T follicular helper cell (primary cell): Measurements from ENCODE around the gene TCP11L1.
"Not testable (repeated sequence)": the region's sequence is repeated elsewhere in the genome, so short reads cannot be mapped to it uniquely, and the experiment has no call there.

ENCODE experiments used
- DNase-seq: peaks from one replicate; pipeline ENCODE4 v3.0.0-alpha.2; 2020; ENCODE audit warnings: low read depth

TCP11L1 gene

DNA sequence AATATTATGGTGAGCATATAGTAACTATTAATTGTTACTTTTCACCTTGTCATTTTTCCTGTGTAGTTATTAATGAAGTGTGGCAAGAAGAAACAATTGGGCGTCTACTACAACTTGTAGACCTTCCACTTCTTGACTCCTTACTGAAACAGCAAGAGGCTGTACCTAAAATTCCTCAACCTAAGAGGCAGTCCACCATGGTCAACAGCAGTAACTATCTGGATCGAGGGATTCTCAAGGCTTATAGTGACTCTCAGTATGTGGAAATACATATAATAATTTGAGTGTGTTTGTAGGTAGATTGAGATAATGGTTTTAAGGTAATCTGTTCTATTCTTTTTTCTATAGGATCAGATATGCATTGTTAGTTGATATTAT is 10.8 kb upstream of the TCP11L1 start:
- DNase-seq = no peak

DNA sequence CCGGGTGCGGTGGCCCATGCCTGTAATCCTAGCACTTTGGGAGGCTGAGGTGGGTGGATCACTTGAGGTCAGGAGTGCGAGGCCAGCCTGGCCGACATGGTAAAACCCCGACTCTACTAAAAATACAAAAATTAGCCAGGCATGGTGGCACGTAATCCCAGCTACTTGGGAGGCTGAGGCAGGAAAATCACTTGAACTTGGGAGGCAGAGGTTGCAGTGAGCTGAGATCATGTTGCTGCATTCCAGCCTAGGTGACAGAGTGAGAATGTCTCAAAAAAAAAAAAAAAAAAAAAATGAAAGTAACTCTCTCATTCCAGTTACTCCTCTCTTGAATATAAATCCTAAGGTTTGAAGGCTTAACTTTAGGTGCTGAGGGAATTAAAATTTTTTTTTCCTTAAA is 10.2 kb upstream of the TCP11L1 start:
- not testable (repeated sequence) for DNase-seq

DNA sequence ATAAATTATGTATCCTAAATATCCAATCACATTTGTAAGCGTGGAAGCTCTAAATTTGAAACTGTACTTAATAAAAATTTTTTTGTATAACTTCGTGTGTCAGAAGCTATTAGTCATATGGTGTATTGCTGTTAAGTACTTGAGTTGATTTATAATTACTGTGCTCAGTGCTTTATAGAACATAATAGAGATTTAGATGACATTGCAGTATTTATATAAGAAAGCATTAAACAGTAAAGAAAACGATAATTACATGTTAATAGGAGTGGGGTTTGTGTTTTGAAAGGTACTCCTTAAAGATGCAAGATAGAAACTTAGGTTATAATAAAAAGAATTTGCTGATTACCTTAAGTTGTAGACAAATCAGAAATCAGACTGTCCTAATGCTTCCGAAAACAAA is 5.9 kb upstream of the TCP11L1 start:
- DNase-seq = no peak

DNA sequence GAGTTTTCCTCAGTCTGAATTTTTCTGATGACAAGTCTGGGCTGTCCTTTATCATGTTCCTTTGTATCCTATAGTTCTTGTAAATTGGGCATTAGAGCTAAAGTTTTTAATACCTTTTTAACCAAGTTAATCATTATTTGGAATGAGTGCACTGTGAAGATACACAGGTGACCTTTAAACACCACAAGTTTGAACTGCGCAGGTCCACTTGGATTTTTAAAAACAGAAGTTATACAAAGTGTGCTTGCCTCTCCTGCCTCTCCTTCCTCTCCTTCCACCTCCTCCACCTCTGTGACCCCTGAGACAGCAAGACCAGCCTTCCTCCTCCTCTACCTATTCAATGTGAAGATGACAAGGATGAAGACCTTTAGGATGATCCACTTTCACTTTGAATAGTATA is 4.4 kb upstream of the TCP11L1 start:
- no peak for DNase-seq

DNA sequence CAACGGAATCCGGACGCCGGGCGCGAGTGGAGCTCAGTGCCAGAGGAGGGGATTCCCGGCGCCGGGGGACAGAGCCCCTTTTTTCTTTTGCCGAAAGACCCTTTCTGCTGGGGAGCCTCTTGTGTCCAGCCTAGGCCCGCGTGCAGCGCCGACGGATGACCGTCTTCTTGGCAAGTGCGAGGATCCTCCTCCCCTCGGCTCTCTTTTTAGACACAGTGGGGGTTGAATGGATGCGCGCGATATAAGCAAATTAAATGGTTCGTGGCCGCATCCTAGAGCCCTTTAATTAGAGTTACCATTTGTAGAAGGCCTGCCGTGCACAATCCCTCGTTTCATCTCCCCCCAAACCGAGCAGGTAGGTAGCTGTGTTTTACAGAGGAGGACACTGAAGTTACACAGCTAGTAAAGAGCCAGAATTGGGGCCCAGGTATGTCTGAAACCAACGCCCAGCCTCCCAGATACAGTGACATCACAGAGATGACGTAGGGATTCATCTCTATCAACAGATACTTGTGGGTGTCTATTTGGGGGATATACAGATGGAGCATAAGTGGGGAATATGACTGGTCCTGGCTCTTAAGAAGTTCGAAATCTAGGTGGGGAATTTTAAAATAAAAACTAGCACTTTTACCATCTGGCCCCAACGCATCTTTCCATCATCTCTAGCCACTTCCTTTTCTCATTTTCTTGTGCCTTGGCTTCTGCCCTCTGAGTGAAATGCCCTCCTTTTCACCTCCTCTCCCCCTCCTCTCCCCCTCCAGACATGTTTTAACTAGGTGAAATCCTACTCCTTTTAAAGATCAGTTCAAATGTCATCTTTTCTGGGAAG is 875 bp downstream of the TCP11L1 start:
- peak; percentile 31 for DNase-seq

DNA sequence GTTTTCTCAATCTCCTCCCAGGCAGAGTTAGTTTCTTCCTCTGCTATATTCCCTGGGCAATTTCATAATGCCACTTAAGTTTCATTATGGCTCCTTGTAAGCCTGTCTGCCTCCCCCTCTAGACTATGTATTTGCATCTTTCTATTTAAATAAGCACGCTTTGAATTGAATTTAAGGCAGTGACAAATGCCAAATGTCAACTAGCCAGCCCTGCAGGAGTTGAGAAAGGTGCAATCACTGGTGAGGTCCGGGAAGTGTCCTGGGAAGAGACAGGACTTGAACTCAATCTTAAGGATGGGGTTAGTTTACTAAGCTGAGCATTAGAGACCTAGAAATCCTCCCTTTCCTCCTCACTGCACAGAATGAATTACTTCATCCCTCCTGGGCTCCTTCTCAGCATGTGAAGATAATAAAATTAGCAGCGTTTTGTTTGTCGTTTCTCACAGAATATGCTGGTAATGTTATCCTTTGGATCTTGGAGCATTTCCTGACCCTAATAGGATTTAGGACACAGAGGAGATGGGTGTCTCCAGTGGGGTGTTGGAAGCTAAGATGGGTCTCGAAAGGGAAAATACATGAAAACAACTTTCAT is 1.6 kb downstream of the TCP11L1 start:
- DNase-seq = no peak

- DNase-seq = no peak
Observed at GRCh38 chr11:33043221-33043830, 4.0 kb downstream of the TCP11L1 start.

DNA sequence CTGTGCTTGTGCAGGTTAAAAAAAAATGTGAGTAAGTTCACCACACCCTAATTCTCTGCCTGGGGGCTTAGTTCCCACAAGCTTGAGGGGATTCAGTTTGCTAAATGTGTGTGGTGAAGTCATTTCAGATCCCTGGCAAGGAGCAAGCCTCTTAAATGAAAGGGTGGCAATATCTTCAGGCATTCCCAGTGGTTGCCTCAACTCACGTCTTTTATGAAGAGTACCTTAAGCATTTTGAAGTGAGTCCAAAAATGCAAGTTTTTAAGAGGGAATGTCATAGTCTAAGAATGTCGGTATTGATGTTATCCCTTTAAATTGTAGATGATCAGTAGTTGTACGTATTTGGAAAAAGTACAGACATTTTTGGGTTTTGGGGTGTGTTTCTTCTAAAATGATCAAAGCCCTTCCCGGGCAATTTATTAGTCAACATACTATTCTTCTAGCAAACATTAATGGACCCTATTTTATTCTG is 4.9 kb downstream of the TCP11L1 start:
- DNase-seq = no peak

GRCh38 chr11:33045551-33046255 is 6.3 kb downstream of the TCP11L1 start:
- DNase-seq = no peak

DNA sequence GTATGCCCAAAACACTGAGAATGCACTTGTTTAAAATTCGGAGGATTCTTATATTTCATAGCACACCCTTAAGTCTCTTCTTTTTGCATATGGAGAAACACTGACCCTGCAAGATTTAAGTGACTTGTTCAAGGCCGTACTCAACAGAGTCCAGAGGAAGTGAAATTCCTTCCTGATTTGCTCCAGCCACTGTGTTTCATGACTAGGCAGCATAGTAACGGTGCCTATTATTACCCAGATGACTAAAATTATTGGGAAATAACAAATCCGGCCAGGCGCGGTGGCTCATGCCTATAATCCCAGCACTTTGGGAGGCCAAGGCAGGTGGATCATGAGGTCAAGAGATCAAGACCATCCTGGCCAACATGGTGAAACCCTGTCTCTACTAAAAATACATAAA is 9.3 kb downstream of the TCP11L1 start:
- DNase-seq = not testable (repeated sequence)

- DNase-seq = not testable (repeated sequence)
Observed at GRCh38 chr11:33049565-33050408, 10.4 kb downstream of the TCP11L1 start.

GRCh38 chr11:33052231-33052630 is 12.9 kb downstream of the TCP11L1 start:
- DNase-seq = no peak

- DNase-seq = no peak
Observed at GRCh38 chr11:33055375-33055774, 16.0 kb downstream of the TCP11L1 start.

DNA sequence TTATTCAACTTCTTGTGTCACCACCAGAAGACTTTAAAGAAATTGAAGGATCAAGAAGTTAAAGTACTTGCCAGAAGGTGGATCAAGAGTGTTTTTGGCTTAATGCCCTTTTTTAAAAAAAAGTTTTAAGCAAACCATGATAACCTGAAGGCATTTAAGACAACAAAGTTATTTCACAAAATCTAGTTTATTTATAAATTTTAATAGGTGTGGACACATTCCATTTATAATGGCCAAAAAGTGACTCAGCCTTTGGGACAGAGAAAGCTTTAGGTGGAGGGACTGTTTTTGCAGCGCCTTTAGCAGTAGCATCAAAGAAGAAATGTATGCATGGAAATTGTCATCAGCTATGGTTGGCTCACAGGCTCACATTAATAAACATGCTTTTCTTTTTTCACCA is 17.9 kb downstream of the TCP11L1 start:
- no peak for DNase-seq

DNA sequence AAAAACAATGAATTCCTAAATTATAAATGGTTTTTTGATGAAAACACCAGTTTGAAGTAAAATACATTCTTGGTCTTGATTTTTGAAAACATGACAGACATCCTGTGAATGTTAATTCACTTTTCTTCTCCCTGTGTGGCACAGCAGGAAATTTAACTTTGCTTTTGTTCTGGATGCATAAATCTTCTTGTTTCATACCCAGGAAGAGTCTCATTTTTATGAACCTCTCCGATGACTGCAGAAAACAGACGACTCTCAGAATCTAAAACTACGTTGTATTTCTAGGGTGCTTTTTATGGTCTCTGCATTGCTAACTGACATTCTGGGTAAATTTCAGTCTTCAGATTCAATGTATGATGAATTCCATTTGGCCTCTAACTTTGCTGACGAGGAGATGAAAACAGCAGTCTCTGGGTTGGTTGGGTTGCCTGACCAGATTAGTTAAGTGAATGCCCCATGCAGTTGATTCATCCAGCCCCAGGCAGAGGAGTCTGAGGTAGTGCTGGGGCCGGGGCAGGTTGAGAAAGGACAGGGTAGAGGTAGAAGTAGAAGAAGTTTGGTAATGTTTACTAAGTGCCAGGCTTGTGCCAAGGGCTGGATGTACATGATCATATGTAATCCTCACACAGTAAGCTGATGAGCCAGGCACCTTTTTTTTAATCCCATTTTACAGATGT is 20.1 kb downstream of the TCP11L1 start:
- no peak for DNase-seq

GRCh38 chr11:33060271-33060670 is 20.9 kb downstream of the TCP11L1 start:
- no peak for DNase-seq

DNA sequence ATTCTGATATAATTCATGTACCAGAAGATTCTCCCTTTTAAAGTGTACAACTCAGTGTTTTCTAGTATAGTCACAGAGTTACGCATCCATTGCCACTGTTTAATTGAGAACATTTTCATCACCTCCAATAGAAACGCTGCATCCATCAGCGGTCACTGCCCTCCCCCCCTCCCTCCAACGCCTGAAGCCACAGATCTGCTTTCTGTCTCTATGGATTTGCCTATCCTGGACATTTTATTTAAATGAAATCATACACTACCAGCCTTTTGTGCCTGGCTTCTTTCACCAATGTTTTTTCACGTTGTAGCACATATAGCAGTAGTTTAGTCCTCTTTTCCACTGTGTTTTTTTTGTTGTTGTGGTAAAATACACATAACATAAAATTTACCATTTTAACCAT is 22.8 kb downstream of the TCP11L1 start:
- DNase-seq = no peak

GRCh38 chr11:33063326-33063881 is 24.0 kb downstream of the TCP11L1 start:
- no peak for DNase-seq

DNA sequence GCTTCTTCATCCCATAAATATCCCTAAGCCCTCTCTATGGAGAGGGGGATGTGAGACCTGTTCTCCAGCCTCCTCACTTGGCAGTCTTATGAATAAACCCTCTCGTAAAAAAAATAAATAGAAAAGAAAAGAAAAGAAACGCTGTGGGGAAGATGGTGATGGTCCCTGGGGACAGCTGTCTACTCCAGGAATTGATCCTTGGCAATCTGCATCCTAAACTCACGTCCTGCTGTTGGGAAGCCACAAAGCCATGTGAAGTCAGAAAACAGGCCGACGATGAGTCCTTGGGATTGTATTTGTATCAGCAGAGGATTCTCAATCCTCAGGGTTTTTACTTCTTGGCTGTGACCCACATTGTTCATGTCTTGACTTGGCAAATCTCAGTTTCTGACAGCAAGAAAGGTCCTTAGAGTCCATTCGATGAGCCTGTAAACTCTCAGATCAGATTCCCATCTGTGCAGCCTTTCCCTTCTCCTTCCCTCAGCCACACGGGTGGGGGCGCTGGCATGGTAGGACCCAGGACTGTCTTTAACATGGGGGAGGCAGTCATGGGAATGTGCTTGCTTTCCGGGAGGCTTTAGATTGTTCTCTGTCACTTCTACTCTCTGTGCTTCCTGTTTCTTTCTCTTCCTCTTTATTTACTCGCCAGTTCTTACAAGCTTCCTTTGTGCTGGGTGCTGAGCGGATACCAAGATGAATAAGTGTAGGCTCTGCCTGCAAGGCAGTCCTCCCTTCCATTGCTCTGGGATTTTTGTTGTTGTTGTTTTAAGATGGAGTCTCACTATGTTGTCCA is 24.9 kb downstream of the TCP11L1 start:
- no peak for DNase-seq

DNA sequence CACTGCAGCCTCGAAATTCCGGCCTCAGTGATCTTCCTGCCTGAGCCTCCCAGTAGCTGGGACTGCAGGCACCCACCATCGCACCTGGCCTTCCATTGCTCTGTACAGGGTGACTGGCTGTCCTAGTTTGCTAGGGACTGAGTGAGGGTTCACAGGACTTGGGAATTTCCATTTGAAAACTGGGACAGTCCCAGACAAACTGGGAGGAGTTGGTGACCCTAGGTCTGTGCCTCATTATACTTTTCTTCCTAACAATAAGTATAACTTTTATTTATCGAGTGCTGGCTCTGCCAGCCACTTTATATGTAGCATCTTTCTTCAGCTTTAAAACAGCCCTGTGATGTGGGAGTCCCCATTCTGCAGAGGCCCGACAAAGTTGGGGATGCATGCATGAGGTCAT is 25.5 kb downstream of the TCP11L1 start:
- no peak for DNase-seq
